ENCODE measurements around the gene PIK3CD. TPM values are rescaled to one million over a fixed set of nuclear protein-coding genes. Genes with fewer than 3 reads are reported as not detected.

Gene PIK3CD
- total RNA-seq, 2 experiments from 2014 or later, result 13.6 to 37.1 TPM

GRCh38 chr1:9721606-9722377, 70.3 kb downstream of the PIK3CD start:
- DNase-seq (ENCODE audit: low spot score), result peak; percentile 78
- Histone ChIP-seq H4K20me1 (ENCODE audit: insufficient read depth, low read length) (no peaks in the 10 kb centered on the region), H3K79me2 (ENCODE audit: insufficient read depth, low read depth, low read length) (peaks cover 3% of the 10 kb centered on the region; the same call in 1 of the 2 replicates), H3K9me3 (ENCODE audit: low read length) (no peaks in the 10 kb centered on the region), H3K9me2 (ENCODE audit: insufficient read depth, low read length) (no peaks in the 10 kb centered on the region), H3K4me1 (ENCODE audit: insufficient read depth, low read length, poor library complexity, severe bottlenecking) (peaks cover 26% of the 10 kb centered on the region), H3K27ac (ENCODE audit: low read depth, low read length, poor library complexity, severe bottlenecking) (no peak overlapping the region), H3K4me3 (ENCODE audit: low read depth, low read length, poor library complexity, severe bottlenecking) (no peak overlapping the region), H3K4me2 (ENCODE audit: low read length) (peak overlapping the region; percentile 43), H3K36me3 (ENCODE audit: insufficient read depth, low read length) (peaks cover 34% of the 10 kb centered on the region), H2AFZ (ENCODE audit: low read length) (no peak overlapping the region)
- TF ChIP-seq EZH2phosphoT487 (IDR thresholded peaks at IDR 0.05; ENCODE audit: borderline replicate concordance, low read depth, low read length), result no peak
- TF ChIP-seq CTCF (conservative IDR thresholded peaks at IDR 0.05; ENCODE audit: low read length), result peak; percentile 86
- intact Hi-C loops (cut with micrococcal nuclease; ENCODE audit: unreplicated experiment), result loop anchor here (1.0 kb wide), 1 partner anchor 146 kb away; no protein-coding TSS in a partner anchor
- POLR2A ChIA-PET, result no interaction called here
- no TSS peak for BruUV-seq (replicated peaks)
- CTCF ChIA-PET (ENCODE audit: unreplicated experiment), result interaction anchor here (0.6 to 1.0 kb wide), 5 partner anchors 19 to 65 kb away, joined by 3 to 9 read pairs (median 3); no protein-coding TSS in a partner anchor

GRCh38 chr1:9722378-9722749, 70.8 kb downstream of the PIK3CD start:
- Histone ChIP-seq H3K4me2 (ENCODE audit: low read length) (no peak overlapping the region), H3K27ac (ENCODE audit: low read depth, low read length, poor library complexity, severe bottlenecking) (no peak overlapping the region), H3K9me2 (ENCODE audit: insufficient read depth, low read length) (no peaks in the 10 kb centered on the region), H3K36me3 (ENCODE audit: insufficient read depth, low read length) (peaks cover 39% of the 10 kb centered on the region), H3K79me2 (ENCODE audit: insufficient read depth, low read depth, low read length) (no peaks in the 10 kb centered on the region), H3K4me3 (ENCODE audit: low read depth, low read length, poor library complexity, severe bottlenecking) (no peak overlapping the region), H3K4me1 (ENCODE audit: insufficient read depth, low read length, poor library complexity, severe bottlenecking) (peaks cover 23% of the 10 kb centered on the region), H2AFZ (ENCODE audit: low read length) (no peak overlapping the region), H4K20me1 (ENCODE audit: insufficient read depth, low read length) (no peaks in the 10 kb centered on the region), H3K9me3 (ENCODE audit: low read length) (no peaks in the 10 kb centered on the region)
- POLR2A ChIA-PET, result no interaction called here
- TF ChIP-seq EZH2phosphoT487 (IDR thresholded peaks at IDR 0.05; ENCODE audit: borderline replicate concordance, low read depth, low read length), result no peak
- intact Hi-C loops (cut with micrococcal nuclease; ENCODE audit: unreplicated experiment), result no loop called here
- BruUV-seq (replicated peaks), result no TSS peak
- DNase-seq (ENCODE audit: low spot score), result no peak
- CTCF ChIA-PET (ENCODE audit: unreplicated experiment), result interaction anchor here (0.6 kb wide), 1 partner anchor 37 kb away, joined by 3 read pairs; no protein-coding TSS in a partner anchor

- Histone ChIP-seq H3K27ac (ENCODE audit: low read depth, low read length, poor library complexity, severe bottlenecking) (no peak overlapping the region), H3K9me2 (ENCODE audit: insufficient read depth, low read length) (no peaks in the 10 kb centered on the region), H2AFZ (ENCODE audit: low read length) (no peak overlapping the region), H4K20me1 (ENCODE audit: insufficient read depth, low read length) (no peaks in the 10 kb centered on the region), H3K4me1 (ENCODE audit: insufficient read depth, low read length, poor library complexity, severe bottlenecking) (peaks cover 18% of the 10 kb centered on the region), H3K4me2 (ENCODE audit: low read length) (no peak overlapping the region), H3K9me3 (ENCODE audit: low read length) (no peaks in the 10 kb centered on the region), H3K79me2 (ENCODE audit: insufficient read depth, low read depth, low read length) (no peaks in the 10 kb centered on the region), H3K36me3 (ENCODE audit: insufficient read depth, low read length) (peaks cover 46% of the 10 kb centered on the region), H3K4me3 (ENCODE audit: low read depth, low read length, poor library complexity, severe bottlenecking) (no peak overlapping the region)
- intact Hi-C loops (cut with micrococcal nuclease; ENCODE audit: unreplicated experiment), result no loop called here
- no TSS peak for BruUV-seq (replicated peaks)
- ChIA-PET POLR2A (no interaction called here), CTCF (ENCODE audit: unreplicated experiment) (no interaction called here)
- TF ChIP-seq CTCF (conservative IDR thresholded peaks at IDR 0.05; ENCODE audit: low read length) (no peak), EZH2phosphoT487 (IDR thresholded peaks at IDR 0.05; ENCODE audit: borderline replicate concordance, low read depth, low read length) (no peak)
- DNase-seq (ENCODE audit: low spot score), result no peak
Observed at GRCh38 chr1:9723068-9723805, 71.7 kb downstream of the PIK3CD start.
